ENCODE measurements around the gene FBXO5.
A peak's percentile ranks its signal among the peaks of the same experiment; 100 is the strongest.

Gene FBXO5

GRCh38 chr6:152948150-152948768, 34.6 kb downstream of the FBXO5 start:
- DNase-seq, result peak; percentile 29 to 56

GRCh38 chr6:152946995-152947394, 35.8 kb downstream of the FBXO5 start:
- DNase-seq, result no peak

GRCh38 chr6:152946484-152946883, 36.4 kb downstream of the FBXO5 start:
- no peak for DNase-seq

GRCh38 chr6:152943260-152943897, 39.5 kb downstream of the FBXO5 start:
- DNase-seq, result peak; percentile 9 to 22

GRCh38 chr6:152942319-152942869, 40.4 kb downstream of the FBXO5 start:
- no peak for DNase-seq

- DNase-seq, result no peak
Observed at GRCh38 chr6:152941746-152942145, 41.1 kb downstream of the FBXO5 start.

- DNase-seq, result no peak
Observed at GRCh38 chr6:152932865-152933264, 50.0 kb downstream of the FBXO5 start.

- DNase-seq, result no peak
Observed at GRCh38 chr6:152922706-152923105, 60.1 kb downstream of the FBXO5 start.

Data from inflammatory macrophage treated with lipopolysaccharide for 1 hour (primary cell).